ENCODE data around the gene SF3A2.

Gene SF3A2

GRCh38 chr19:2291185-2291751 lies 54.6 kb downstream of the SF3A2 start:
- Histone ChIP-seq H3K9me2 (replicated peaks; ENCODE audit: low read depth, low read length) (no peaks in the 10 kb centered on the region), H4K20me1 (ENCODE audit: insufficient read depth, low read length, poor library complexity, severe bottlenecking) (no peaks in the 10 kb centered on the region), H3K9me3 (ENCODE audit: insufficient read depth, low read depth, low read length) (no peaks in the 10 kb centered on the region), H3F3A (ENCODE audit: low read depth) (no peaks in the 10 kb centered on the region), H2AFZ (ENCODE audit: low read length) (no peak overlapping the region), H3K79me2 (ENCODE audit: insufficient read depth, low read length) (no peaks in the 10 kb centered on the region), H3K27me3 (ENCODE audit: insufficient read depth, low read length, poor library complexity, severe bottlenecking) (no peaks in the 10 kb centered on the region), H3K4me3 (ENCODE audit: low read length, poor library complexity, severe bottlenecking) (no peak overlapping the region), H3K4me1 (ENCODE audit: insufficient read depth, low read length, poor library complexity, severe bottlenecking) (peaks cover 5% of the 10 kb centered on the region), H3K36me3 (ENCODE audit: insufficient read depth, low read length) (no peaks in the 10 kb centered on the region), H3K4me2 (ENCODE audit: low read depth, low read length, poor library complexity, severe bottlenecking) (no peak overlapping the region), H3K9ac (ENCODE audit: low read depth, low read length, poor library complexity, severe bottlenecking) (no peak overlapping the region)
- TF ChIP-seq CTCF (conservative IDR thresholded peaks at IDR 0.05; ENCODE audit: low read length): no peak
- TF ChIP-seq EZH2phosphoT487 (IDR thresholded peaks at IDR 0.05; ENCODE audit: borderline replicate concordance): no peak

- H3K4me3 ChIP-seq (ENCODE audit: low read length, poor library complexity, severe bottlenecking): no peak overlapping the region
- TF ChIP-seq CTCF (conservative IDR thresholded peaks at IDR 0.05; ENCODE audit: low read length) (no peak), EZH2phosphoT487 (IDR thresholded peaks at IDR 0.05; ENCODE audit: borderline replicate concordance) (no peak)
Measured at GRCh38 chr19:2294687-2295335, 58.2 kb downstream of the SF3A2 start.

GRCh38 chr19:2296141-2296540 lies 59.5 kb downstream of the SF3A2 start:
- no peaks in the 10 kb centered on the region for H3K9me2 ChIP-seq (replicated peaks; ENCODE audit: low read depth, low read length)
- TF ChIP-seq EZH2phosphoT487 (IDR thresholded peaks at IDR 0.05; ENCODE audit: borderline replicate concordance): no peak
- no peak for TF ChIP-seq CTCF (conservative IDR thresholded peaks at IDR 0.05; ENCODE audit: low read length)
- no peaks in the 10 kb centered on the region for H3F3A ChIP-seq (ENCODE audit: low read depth)
- no peaks in the 10 kb centered on the region for H3K4me1 ChIP-seq (ENCODE audit: insufficient read depth, low read length, poor library complexity, severe bottlenecking)
- H3K4me2 ChIP-seq (ENCODE audit: low read depth, low read length, poor library complexity, severe bottlenecking): no peak overlapping the region
- H2AFZ ChIP-seq (ENCODE audit: low read length): no peak overlapping the region
- H3K9ac ChIP-seq (ENCODE audit: low read depth, low read length, poor library complexity, severe bottlenecking): no peak overlapping the region
- no peaks in the 10 kb centered on the region for H4K20me1 ChIP-seq (ENCODE audit: insufficient read depth, low read length, poor library complexity, severe bottlenecking)
- H3K9me3 ChIP-seq (ENCODE audit: insufficient read depth, low read depth, low read length): no peaks in the 10 kb centered on the region
- no peaks in the 10 kb centered on the region for H3K27me3 ChIP-seq (ENCODE audit: insufficient read depth, low read length, poor library complexity, severe bottlenecking)
- H3K79me2 ChIP-seq (ENCODE audit: insufficient read depth, low read length): no peaks in the 10 kb centered on the region
- H3K36me3 ChIP-seq (ENCODE audit: insufficient read depth, low read length): no peaks in the 10 kb centered on the region
- no peak overlapping the region for H3K4me3 ChIP-seq (ENCODE audit: low read length, poor library complexity, severe bottlenecking)

More at GRCh38 chr19:2294687-2295335, 58.2 kb downstream of the SF3A2 start:
- Histone ChIP-seq H3K9ac (ENCODE audit: low read depth, low read length, poor library complexity, severe bottlenecking) (no peak overlapping the region), H4K20me1 (ENCODE audit: insufficient read depth, low read length, poor library complexity, severe bottlenecking) (no peaks in the 10 kb centered on the region), H3K27me3 (ENCODE audit: insufficient read depth, low read length, poor library complexity, severe bottlenecking) (no peaks in the 10 kb centered on the region), H3F3A (ENCODE audit: low read depth) (no peaks in the 10 kb centered on the region), H2AFZ (ENCODE audit: low read length) (no peak overlapping the region), H3K9me3 (ENCODE audit: insufficient read depth, low read depth, low read length) (no peaks in the 10 kb centered on the region), H3K4me1 (ENCODE audit: insufficient read depth, low read length, poor library complexity, severe bottlenecking) (no peaks in the 10 kb centered on the region), H3K9me2 (replicated peaks; ENCODE audit: low read depth, low read length) (no peaks in the 10 kb centered on the region), H3K4me2 (ENCODE audit: low read depth, low read length, poor library complexity, severe bottlenecking) (no peak overlapping the region), H3K79me2 (ENCODE audit: insufficient read depth, low read length) (no peaks in the 10 kb centered on the region), H3K36me3 (ENCODE audit: insufficient read depth, low read length) (no peaks in the 10 kb centered on the region)
